Fibroblast of lung (primary cell): ENCODE data around the gene SCN10A.

Experiments
- EZH2 ChIP-seq: IDR thresholded peaks from 2 replicates; pipeline ENCODE4 v1.5.1; 2012; ENCODE audit warnings: low read length, control low read depth, mild to moderate bottlenecking; ENCODE audit errors: missing control alignments
- TF ChIP-seq, protein P1 (sequence below), 2 donors: IDR thresholded peaks in 1 of 2; conservative IDR thresholded peaks in 1 of 2; 1 replicate in 1 of 2; 2 replicates in 1 of 2; pipeline ENCODE4 v1.5.1; 2011 to 2012; ENCODE audit warnings: low read length in 2 of 2, control low read depth in 1 of 2, inconsistent platforms in 1 of 2, low read depth in 1 of 2, mild to moderate bottlenecking in 1 of 2

DNA sequence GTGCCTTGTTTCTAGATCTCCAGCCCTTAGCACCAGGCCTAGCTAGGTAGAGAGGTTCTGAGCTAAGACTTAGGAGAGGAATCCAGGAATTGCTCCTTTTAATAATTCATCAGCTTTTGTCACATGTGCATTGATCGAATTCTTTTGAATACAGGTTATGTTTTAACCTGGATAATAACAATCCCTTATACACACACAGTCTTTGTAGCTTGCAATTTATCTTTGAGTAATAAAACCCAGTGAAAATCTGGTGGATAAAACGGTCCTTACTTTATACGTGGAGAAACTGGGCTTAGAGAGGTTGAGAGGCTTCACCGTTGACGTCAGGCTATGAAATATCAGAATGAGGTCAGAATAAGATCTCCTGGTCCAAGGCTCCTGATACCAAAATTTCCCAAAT is 7.2 kb upstream of the SCN10A start:
- TF ChIP-seq, protein P1, sequence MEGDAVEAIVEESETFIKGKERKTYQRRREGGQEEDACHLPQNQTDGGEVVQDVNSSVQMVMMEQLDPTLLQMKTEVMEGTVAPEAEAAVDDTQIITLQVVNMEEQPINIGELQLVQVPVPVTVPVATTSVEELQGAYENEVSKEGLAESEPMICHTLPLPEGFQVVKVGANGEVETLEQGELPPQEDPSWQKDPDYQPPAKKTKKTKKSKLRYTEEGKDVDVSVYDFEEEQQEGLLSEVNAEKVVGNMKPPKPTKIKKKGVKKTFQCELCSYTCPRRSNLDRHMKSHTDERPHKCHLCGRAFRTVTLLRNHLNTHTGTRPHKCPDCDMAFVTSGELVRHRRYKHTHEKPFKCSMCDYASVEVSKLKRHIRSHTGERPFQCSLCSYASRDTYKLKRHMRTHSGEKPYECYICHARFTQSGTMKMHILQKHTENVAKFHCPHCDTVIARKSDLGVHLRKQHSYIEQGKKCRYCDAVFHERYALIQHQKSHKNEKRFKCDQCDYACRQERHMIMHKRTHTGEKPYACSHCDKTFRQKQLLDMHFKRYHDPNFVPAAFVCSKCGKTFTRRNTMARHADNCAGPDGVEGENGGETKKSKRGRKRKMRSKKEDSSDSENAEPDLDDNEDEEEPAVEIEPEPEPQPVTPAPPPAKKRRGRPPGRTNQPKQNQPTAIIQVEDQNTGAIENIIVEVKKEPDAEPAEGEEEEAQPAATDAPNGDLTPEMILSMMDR (conservative IDR thresholded peaks at IDR 0.05 in 1 of 2, IDR thresholded peaks at IDR 0.05 in 1 of 2; ENCODE audit: low read depth in 1 of 2, low read length in 2 of 2), result no peak
- no peak for TF ChIP-seq EZH2
